K562 (cell line): Measurements from ENCODE around the gene MAB21L4. TPM values are rescaled to one million over a fixed set of nuclear protein-coding genes. Genes with fewer than 3 reads are reported as not detected.

Experiments
- ATAC-seq: fragments of 200-7000 bp; cut with Tn5 transposase; 3 replicates; pipeline ENCODE4 v1.9.1; 2020; ENCODE audit warnings: moderate library complexity
- BruUV-seq: library from RNA; stranded (reverse); fragments of 400-500 nt; replicated peaks from 2 replicates; lab custom pipeline; 2021; lab: Mats Ljungman, UMichigan
- CTCF ChIA-PET: fragments of 300-600 bp; formaldehyde crosslinking; extraction: SDS; loops from one replicate; lab custom pipeline; 2021; ENCODE audit warnings: low intra/inter-chr PET ratio; lab: Yijun Ruan, JAX
- POLR2A ChIA-PET: fragments of 300-600, 350-650 bp; sonication (Branson Sonifier 250); formaldehyde crosslinking; extraction: SDS; loops from one replicate; lab custom pipeline; 2021; ENCODE audit warnings: antibody characterized with exemption, inconsistent platforms; lab: Yijun Ruan, JAX
- DNase-seq, 4 experiments: peaks; one replicate each; pipeline versions ENCODE4 v3.0.0 to v3.0.0-alpha.2; 2011 to 2018; ENCODE audit warnings: low spot score in 3 of 4, mixed read lengths in 3 of 4; ENCODE audit errors: extremely low read depth in 1 of 4
- FAIRE-seq: peaks from 2 replicates; lab custom pipeline; 2011; peaks lifted over from hg19 to GRCh38; lab: Jason Lieb, UNC
- H2AFZ ChIP-seq: 2 replicates; pipeline ENCODE4 v1.6.0; 2011; ENCODE audit warnings: low read depth, low read length, control low read depth, inconsistent platforms
- H3K27ac ChIP-seq: fragments of 200-600 bp; 3 replicates; pipeline ENCODE4 v1.8.0; 2011; ENCODE audit warnings: low read depth, mild to moderate bottlenecking, control low read depth, inconsistent platforms, low read length, moderate library complexity, mixed read lengths; ENCODE audit errors: extremely low read depth
- H3K27me3 ChIP-seq, 2 experiments: fragments of 300-600 bp in 1 of 2; 2 replicates in 1 of 2; 3 replicates in 1 of 2; pipeline versions ENCODE4 v1.6.0 to v1.8.0; 2011; ENCODE audit warnings: inconsistent platforms in 2 of 2, low read length in 2 of 2, mild to moderate bottlenecking in 1 of 2, mixed read lengths in 1 of 2, moderate library complexity in 1 of 2; ENCODE audit not compliant: control insufficient read depth in 2 of 2, insufficient read depth in 2 of 2
- H3K36me3 ChIP-seq: fragments of 300-600 bp; 3 replicates; pipeline ENCODE4 v1.8.0; 2011; ENCODE audit warnings: mild to moderate bottlenecking, low read length, inconsistent platforms; ENCODE audit not compliant: control insufficient read depth, insufficient read depth
- H3K4me1 ChIP-seq, 2 experiments: fragments of 200-600 bp in 1 of 2; replicated peaks in 1 of 2; 2 replicates in 1 of 2; 3 replicates in 1 of 2; pipeline versions ENCODE4 v1.5.1 to v1.8.0; 2011; ENCODE audit warnings: inconsistent platforms in 2 of 2, low read length in 2 of 2, mild to moderate bottlenecking in 1 of 2, mixed read lengths in 1 of 2, moderate library complexity in 1 of 2; ENCODE audit not compliant: control insufficient read depth in 2 of 2, insufficient read depth in 2 of 2
- H3K4me2 ChIP-seq: 2 replicates; pipeline ENCODE4 v1.6.1; 2011; ENCODE audit warnings: low read length, control low read depth, inconsistent platforms, mixed read lengths; ENCODE audit not compliant: insufficient read depth
- H3K4me3 ChIP-seq: fragments of 200-600 bp; sonication (generic), shearing (Covaris generic); 2 replicates; pipeline ENCODE4 v1.5.1; 2016; ENCODE audit warnings: control low read depth, inconsistent platforms
- H3K79me2 ChIP-seq: fragments of 200-600 bp; 3 replicates; pipeline ENCODE4 v1.8.0; 2011; ENCODE audit warnings: low read length, inconsistent platforms; ENCODE audit not compliant: control insufficient read depth, insufficient read depth
- H3K9ac ChIP-seq, 2 experiments: 2 replicates each; pipeline versions ENCODE4 v1.6.0 to v1.6.1; 2011; ENCODE audit warnings: low read depth in 2 of 2, low read length in 2 of 2, control low read depth in 1 of 2, inconsistent platforms in 1 of 2, mild to moderate bottlenecking in 1 of 2, mixed read lengths in 1 of 2; ENCODE audit not compliant: insufficient read depth in 1 of 2
- H3K9me1 ChIP-seq: one replicate; pipeline ENCODE4 v1.6.0; 2011; ENCODE audit warnings: inconsistent platforms, mild to moderate bottlenecking, low read length, moderate library complexity; ENCODE audit not compliant: control insufficient read depth, insufficient read depth
- H3K9me3 ChIP-seq: replicated peaks from 2 replicates; pipeline ENCODE4 v1.5.1; 2011; ENCODE audit warnings: low read depth, low read length, inconsistent platforms; ENCODE audit not compliant: control insufficient read depth, insufficient read depth
- H4K20me1 ChIP-seq: replicated peaks from 2 replicates; pipeline ENCODE4 v1.6.1; 2011; ENCODE audit warnings: low read length, inconsistent platforms, mixed read lengths; ENCODE audit not compliant: control insufficient read depth, insufficient read depth
- HSF4 ChIP-seq: fragments of 250-450 bp; sonication (Bioruptor Pico); IDR thresholded peaks from 2 replicates; pipeline ENCODE4 v2.1.2; 2022; ENCODE audit warnings: mild to moderate bottlenecking, moderate library complexity, borderline replicate concordance
- ZEB2 ChIP-seq: fragments of 450-650 bp; IDR thresholded peaks from 2 replicates; pipeline ENCODE4 v1.6.1; 2016
- ZNF263 ChIP-seq: sonication (generic); formaldehyde crosslinking; IDR thresholded peaks from 2 replicates; pipeline ENCODE4 v1.8.0; 2022; ENCODE audit warnings: mild to moderate bottlenecking, missing genetic modification reagents, borderline replicate concordance
- ZNF512 ChIP-seq: IDR thresholded peaks from 2 replicates; pipeline ENCODE4 v1.6.1; 2016; ENCODE audit warnings: missing genetic modification characterization, missing compliant biosample characterization
- WGBS: fragments of 100-300 bp; shearing (Covaris generic); methylation state at CpG from one replicate; pipeline ENCODE4 v1.1.6; 2016; ENCODE audit warnings: low coverage, mixed read lengths; ENCODE audit not compliant: insufficient coverage; ENCODE audit errors: missing lambda C conversion rate; 5-methylcytosine and 5-hydroxymethylcytosine counted together
- in situ Hi-C: fragments of 300-500 bp; cut with MboI; formaldehyde crosslinking; loops from 4 replicates; pipeline ENCODE4 v1.15.0; 2018; ENCODE audit warnings: inconsistent platforms, mixed read lengths
- intact Hi-C: fragments of 100-400 bp; cut with micrococcal nuclease; formaldehyde crosslinking; loops from 2 replicates; pipeline ENCODE4 v1.14.2; 2022
- polyA plus RNA-seq, 8 experiments: library from polyadenylated mRNA; depleted of rRNA in 4 of 8; stranded (reverse) in 5 of 8; unstranded in 3 of 8; fragments of >200 nt; fragmentation: Nextera tagmentation in 2 of 8; fragmentation: Illumina TruSeq in 1 of 8; extraction: Ambion mirVana in 2 of 8; extraction: Trizol in 1 of 8; gene quantifications; 2 replicates each; pipeline versions ENCODE4 v1.2.1 to v1.2.3, GENCODE V29; 2011 to 2014; ENCODE audit warnings: inconsistent platforms in 1 of 8, missing spikeins in 1 of 8
- total RNA-seq, 7 experiments: library from RNA; depleted of rRNA in 6 of 7; stranded (reverse); fragments of >200 nt in 6 of 7; fragmentation: Illumina TruSeq in 2 of 7; extraction: Trizol in 2 of 7; gene quantifications; 2 replicates each; pipeline versions ENCODE4 v1.2.1 to v1.2.3, GENCODE V29; 2011 to 2021; ENCODE audit warnings: low replicate concordance in 1 of 7
- TF ChIP-seq, protein P1 (sequence below): fragments of 450-650 bp; formaldehyde crosslinking; IDR thresholded peaks from 2 replicates; pipeline ENCODE4 v1.4.0; 2022; ENCODE audit warnings: missing genetic modification characterization
- TF ChIP-seq, protein P2 (sequence below): fragments of 250-450 bp; sonication (Bioruptor Pico); IDR thresholded peaks from 2 replicates; pipeline ENCODE4 v1.9.0; 2021; ENCODE audit warnings: mild to moderate bottlenecking, inconsistent platforms

The MAB21L4 gene
- total and polyA plus RNA-seq, 9 of the 15 experiments (the other 6 are each of a cell fraction or from before 2014, with no cell fraction given), result 0.03 TPM; not detected in 8

DNA sequence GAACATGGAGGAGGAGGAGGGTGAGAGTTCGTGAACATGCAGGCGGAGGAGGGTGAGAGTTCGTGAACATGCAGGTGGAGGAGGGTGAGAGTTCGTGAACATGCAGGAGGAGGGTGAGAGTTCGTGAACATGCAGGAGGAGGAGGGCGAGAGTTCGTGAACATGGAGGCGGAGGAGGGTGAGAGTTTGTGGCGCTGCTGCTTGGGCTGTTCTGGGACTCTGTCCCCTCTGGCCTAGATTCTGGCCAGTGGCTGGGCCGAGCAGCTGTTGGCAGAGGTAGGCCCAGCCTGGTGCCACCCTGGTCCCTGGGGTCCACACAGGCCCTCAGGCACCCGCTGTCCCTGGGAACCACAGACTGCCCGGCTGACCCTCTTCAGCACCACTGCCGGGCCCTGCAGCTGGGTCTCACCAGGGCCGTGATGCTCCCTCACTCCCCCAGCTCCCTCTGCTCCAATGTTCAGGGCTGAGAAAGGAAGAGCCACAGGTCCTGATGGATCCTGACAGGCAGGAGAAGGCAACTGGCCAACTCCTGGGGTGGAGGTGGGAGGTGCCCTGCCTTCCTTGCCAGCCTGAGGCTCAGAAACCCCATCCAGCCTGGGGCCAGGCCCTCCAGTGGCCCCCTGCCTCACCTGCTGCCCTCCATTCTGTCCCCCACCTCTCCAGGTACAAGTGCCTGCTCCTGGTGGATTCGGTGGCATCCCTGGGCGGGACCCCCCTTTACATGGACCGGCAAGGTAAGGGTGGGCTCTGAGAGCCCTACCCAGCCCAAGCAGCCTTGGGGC lies 23.4 kb downstream of the MAB21L4 start:
- in situ Hi-C loops, result no loop called here
- no peak overlapping the region for H3K27ac ChIP-seq
- no peaks in the 10 kb centered on the region for H4K20me1 ChIP-seq
- no peak for TF ChIP-seq HSF4 (CRISPR knock-in tag)
- TF ChIP-seq ZEB2, result no peak
- TF ChIP-seq, protein P1, sequence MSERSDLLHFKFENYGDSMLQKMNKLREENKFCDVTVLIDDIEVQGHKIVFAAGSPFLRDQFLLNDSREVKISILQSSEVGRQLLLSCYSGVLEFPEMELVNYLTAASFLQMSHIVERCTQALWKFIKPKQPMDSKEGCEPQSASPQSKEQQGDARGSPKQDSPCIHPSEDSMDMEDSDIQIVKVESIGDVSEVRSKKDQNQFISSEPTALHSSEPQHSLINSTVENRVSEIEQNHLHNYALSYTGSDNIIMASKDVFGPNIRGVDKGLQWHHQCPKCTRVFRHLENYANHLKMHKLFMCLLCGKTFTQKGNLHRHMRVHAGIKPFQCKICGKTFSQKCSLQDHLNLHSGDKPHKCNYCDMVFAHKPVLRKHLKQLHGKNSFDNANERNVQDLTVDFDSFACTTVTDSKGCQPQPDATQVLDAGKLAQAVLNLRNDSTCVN (CRISPR knock-in tag), result no peak
- peak; percentile 82 for TF ChIP-seq ZNF263
- TF ChIP-seq, protein P2, sequence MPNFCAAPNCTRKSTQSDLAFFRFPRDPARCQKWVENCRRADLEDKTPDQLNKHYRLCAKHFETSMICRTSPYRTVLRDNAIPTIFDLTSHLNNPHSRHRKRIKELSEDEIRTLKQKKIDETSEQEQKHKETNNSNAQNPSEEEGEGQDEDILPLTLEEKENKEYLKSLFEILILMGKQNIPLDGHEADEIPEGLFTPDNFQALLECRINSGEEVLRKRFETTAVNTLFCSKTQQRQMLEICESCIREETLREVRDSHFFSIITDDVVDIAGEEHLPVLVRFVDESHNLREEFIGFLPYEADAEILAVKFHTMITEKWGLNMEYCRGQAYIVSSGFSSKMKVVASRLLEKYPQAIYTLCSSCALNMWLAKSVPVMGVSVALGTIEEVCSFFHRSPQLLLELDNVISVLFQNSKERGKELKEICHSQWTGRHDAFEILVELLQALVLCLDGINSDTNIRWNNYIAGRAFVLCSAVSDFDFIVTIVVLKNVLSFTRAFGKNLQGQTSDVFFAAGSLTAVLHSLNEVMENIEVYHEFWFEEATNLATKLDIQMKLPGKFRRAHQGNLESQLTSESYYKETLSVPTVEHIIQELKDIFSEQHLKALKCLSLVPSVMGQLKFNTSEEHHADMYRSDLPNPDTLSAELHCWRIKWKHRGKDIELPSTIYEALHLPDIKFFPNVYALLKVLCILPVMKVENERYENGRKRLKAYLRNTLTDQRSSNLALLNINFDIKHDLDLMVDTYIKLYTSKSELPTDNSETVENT (CRISPR knock-in tag), result no peak
- no peak for TF ChIP-seq ZNF512 (tag)
- no peaks in the 10 kb centered on the region; a peak in 2 of 5 replicates for H3K4me1 ChIP-seq
- FAIRE-seq (no peak), ATAC-seq (no peak), DNase-seq (no peak)
- ChIA-PET POLR2A (no interaction called here), CTCF (no interaction called here)
- no peaks in the 10 kb centered on the region for H3K9me1 ChIP-seq
- H3K4me2 ChIP-seq, result no peak overlapping the region
- no peaks in the 10 kb centered on the region for H3K36me3 ChIP-seq
- no peaks in the 10 kb centered on the region for H3K9me3 ChIP-seq
- no peaks in the 10 kb centered on the region for H3K79me2 ChIP-seq
- peaks cover 3 to 47% of the 10 kb centered on the region in 2 experiments; a peak in 3 of 5 replicates for H3K27me3 ChIP-seq
- intact Hi-C loops, result no loop called here
- no peak overlapping the region for H2AFZ ChIP-seq
- no peak overlapping the region for H3K9ac ChIP-seq
- WGBS, result under 1% methylated on average over 8 of the region's 17 CpGs
- BruUV-seq, result no TSS peak
- H3K4me3 ChIP-seq, result no peak overlapping the region
